Calu3 (cell line): ENCODE results near the gene STXBP5L. TPM values are rescaled to one million over a fixed set of nuclear protein-coding genes. Genes with fewer than 3 reads are reported as not detected.
"Not testable (repeated sequence)": the region's sequence is repeated elsewhere in the genome, so short reads cannot be mapped to it uniquely, and the experiment has no call there.

Experiments
- BruUV-seq: library from RNA; stranded (reverse); fragments of 400-500 nt; replicated peaks from 2 replicates; lab custom pipeline; 2021; lab: Mats Ljungman, UMichigan
- CTCF ChIA-PET: fragments of 300-600 bp; sonication (Branson Sonifier 250); formaldehyde crosslinking; loops from one replicate; lab custom pipeline; 2022; ENCODE audit warnings: antibody characterized with exemption; lab: Charles Lee
- DNase-seq: peaks from one replicate; pipeline ENCODE4 v3.0.0; 2022
- H3K27ac Mint-ChIP-seq: one replicate; pipeline ENCODE4 v1.8.0; 2022; ENCODE audit warnings: mixed read lengths; ENCODE audit not compliant: unreplicated experiment
- H3K27me3 Mint-ChIP-seq: one replicate; pipeline ENCODE4 v1.8.0; 2022; ENCODE audit warnings: mixed read lengths; ENCODE audit not compliant: unreplicated experiment
- H3K36me3 Mint-ChIP-seq: one replicate; pipeline ENCODE4 v1.8.0; 2022; ENCODE audit warnings: mild to moderate bottlenecking, moderate library complexity, mixed read lengths; ENCODE audit not compliant: insufficient read depth, unreplicated experiment
- H3K4me1 Mint-ChIP-seq: one replicate; pipeline ENCODE4 v1.8.0; 2022; ENCODE audit warnings: mild to moderate bottlenecking, low read depth, mixed read lengths; ENCODE audit not compliant: unreplicated experiment
- H3K4me3 Mint-ChIP-seq: one replicate; pipeline ENCODE4 v1.8.0; 2022; ENCODE audit warnings: mild to moderate bottlenecking, low read depth, moderate library complexity, mixed read lengths; ENCODE audit not compliant: unreplicated experiment
- H3K9me3 Mint-ChIP-seq: one replicate; pipeline ENCODE4 v1.8.0; 2022; ENCODE audit warnings: low read depth, mixed read lengths; ENCODE audit not compliant: unreplicated experiment
- intact Hi-C: fragments of 100-400 bp; cut with micrococcal nuclease; formaldehyde crosslinking; loops from one replicate; pipeline ENCODE4 v1.10.0; 2022; ENCODE audit not compliant: unreplicated experiment
- total RNA-seq: library from RNA; stranded (reverse); gene quantifications from 2 replicates; pipeline ENCODE4 v1.2.3, GENCODE V29; 2022
- TF ChIP-seq, protein P1 (sequence below): fragments of 200-600 bp; IDR thresholded peaks from one replicate; pipeline ENCODE4 v1.8.0; 2022; ENCODE audit warnings: antibody characterized with exemption; ENCODE audit not compliant: unreplicated experiment

STXBP5L gene
- total RNA-seq, 1 experiment from 2014 or later = not detected

DNA sequence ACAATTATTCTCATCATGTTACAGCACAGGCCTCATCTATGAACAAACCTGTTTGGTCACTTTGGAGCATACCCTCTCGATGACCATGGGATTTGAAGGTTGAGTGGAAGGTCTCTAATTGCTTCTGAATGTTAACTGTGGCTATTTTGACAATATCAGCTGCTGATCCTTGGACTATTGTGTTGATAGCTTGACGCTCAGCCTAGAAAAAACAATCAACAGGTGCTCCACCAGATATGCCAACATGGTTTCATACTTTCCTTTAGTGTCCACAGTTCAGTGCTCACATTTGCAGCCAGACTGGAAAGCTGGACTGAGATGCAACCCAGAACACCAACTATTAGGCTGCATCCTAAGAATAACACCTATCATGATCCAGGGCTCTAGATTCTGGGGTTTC lies 528.1 kb downstream of the STXBP5L start:
- H3K27me3 Mint-ChIP-seq = no peaks in the 10 kb centered on the region
- no peaks in the 10 kb centered on the region for H3K36me3 Mint-ChIP-seq
- CTCF ChIA-PET = no interaction called here
- H3K4me1 Mint-ChIP-seq = no peaks in the 10 kb centered on the region
- no peak for DNase-seq
- no TSS peak for BruUV-seq
- intact Hi-C loops = no loop called here
- no peaks in the 10 kb centered on the region for H3K9me3 Mint-ChIP-seq
- H3K27ac Mint-ChIP-seq = no peak overlapping the region
- TF ChIP-seq, protein P1, sequence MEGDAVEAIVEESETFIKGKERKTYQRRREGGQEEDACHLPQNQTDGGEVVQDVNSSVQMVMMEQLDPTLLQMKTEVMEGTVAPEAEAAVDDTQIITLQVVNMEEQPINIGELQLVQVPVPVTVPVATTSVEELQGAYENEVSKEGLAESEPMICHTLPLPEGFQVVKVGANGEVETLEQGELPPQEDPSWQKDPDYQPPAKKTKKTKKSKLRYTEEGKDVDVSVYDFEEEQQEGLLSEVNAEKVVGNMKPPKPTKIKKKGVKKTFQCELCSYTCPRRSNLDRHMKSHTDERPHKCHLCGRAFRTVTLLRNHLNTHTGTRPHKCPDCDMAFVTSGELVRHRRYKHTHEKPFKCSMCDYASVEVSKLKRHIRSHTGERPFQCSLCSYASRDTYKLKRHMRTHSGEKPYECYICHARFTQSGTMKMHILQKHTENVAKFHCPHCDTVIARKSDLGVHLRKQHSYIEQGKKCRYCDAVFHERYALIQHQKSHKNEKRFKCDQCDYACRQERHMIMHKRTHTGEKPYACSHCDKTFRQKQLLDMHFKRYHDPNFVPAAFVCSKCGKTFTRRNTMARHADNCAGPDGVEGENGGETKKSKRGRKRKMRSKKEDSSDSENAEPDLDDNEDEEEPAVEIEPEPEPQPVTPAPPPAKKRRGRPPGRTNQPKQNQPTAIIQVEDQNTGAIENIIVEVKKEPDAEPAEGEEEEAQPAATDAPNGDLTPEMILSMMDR = no peak
- no peak overlapping the region for H3K4me3 Mint-ChIP-seq

DNA sequence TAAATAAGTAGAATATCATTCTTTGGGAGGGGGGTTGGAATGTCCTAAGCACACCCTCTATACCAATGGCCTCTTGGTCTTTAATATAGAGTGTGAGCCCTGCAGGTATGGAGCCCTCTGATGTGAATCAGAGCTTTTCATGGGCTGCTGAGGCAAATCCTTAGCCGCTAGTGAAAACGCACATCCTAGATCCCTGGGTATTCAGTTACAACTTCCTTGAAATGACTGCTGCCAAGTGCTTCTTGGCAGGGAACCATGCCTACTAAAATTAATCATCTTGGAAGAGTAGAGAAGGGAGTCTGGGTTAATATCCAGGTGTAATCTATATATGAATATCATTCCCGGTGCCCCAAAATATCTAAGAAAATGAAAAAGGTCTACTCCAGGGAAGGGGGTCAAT lies 528.6 kb downstream of the STXBP5L start:
- TF ChIP-seq, protein P1 = no peak
- no TSS peak for BruUV-seq
- no peaks in the 10 kb centered on the region for H3K27me3 Mint-ChIP-seq
- H3K4me1 Mint-ChIP-seq = no peaks in the 10 kb centered on the region
- intact Hi-C loops = no loop called here
- no peaks in the 10 kb centered on the region for H3K9me3 Mint-ChIP-seq
- no peak overlapping the region for H3K27ac Mint-ChIP-seq
- no peaks in the 10 kb centered on the region for H3K36me3 Mint-ChIP-seq
- H3K4me3 Mint-ChIP-seq = no peak overlapping the region
- no peak for DNase-seq
- CTCF ChIA-PET = no interaction called here

DNA sequence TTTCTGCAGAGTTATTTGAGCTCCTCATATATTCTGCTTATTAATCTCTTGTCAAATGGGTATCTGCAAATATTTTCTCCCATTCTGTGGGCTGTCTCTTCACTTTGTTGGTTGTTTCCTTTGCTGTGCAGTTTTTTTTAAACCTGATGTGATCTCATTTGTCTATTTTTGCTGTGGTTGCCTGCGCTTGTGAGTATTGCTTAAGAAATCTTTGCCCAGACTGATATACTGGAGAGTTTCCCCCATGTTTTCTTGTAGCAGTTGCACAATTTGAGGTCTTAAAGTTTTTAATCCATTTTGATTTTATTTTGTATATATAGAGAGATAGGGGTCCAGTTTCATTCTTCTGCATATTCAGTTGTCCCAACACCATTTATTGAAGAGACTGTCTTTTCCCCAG lies 535.5 kb downstream of the STXBP5L start:
- no peaks in the 10 kb centered on the region for H3K9me3 Mint-ChIP-seq
- no peaks in the 10 kb centered on the region for H3K4me1 Mint-ChIP-seq
- no peaks in the 10 kb centered on the region for H3K36me3 Mint-ChIP-seq
- no peak overlapping the region for H3K4me3 Mint-ChIP-seq
- no peak for DNase-seq
- CTCF ChIA-PET = no interaction called here
- H3K27ac Mint-ChIP-seq = no peak overlapping the region
- H3K27me3 Mint-ChIP-seq = no peaks in the 10 kb centered on the region
- BruUV-seq = no TSS peak
- TF ChIP-seq, protein P1 = no peak
- intact Hi-C loops = no loop called here

DNA sequence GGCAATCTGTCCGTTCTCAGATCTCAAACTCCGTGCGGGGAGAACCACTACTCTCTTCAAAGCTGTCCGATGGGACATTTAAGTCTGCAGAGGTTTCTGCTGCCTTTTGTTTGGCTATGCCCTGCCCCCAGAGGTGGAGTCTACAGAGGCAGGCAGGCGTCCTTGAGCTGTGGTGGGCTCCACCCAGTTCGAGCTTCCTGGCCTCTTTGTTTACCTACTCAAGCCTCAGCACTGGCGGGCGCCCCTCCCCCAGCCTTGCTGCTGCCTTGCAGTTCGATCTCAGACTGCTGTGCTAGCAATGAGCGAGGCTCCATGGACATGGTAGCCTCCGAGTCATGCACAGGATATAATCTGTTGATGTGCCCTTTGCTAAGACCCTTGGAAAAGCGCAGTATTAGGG lies 543.7 kb downstream of the STXBP5L start:
- BruUV-seq, H3K36me3 Mint-ChIP-seq, H3K27ac Mint-ChIP-seq, H3K4me1 Mint-ChIP-seq, H3K27me3 Mint-ChIP-seq, DNase-seq, H3K9me3 Mint-ChIP-seq, CTCF ChIA-PET, intact Hi-C loops, H3K4me3 Mint-ChIP-seq: not testable (repeated sequence)

DNA sequence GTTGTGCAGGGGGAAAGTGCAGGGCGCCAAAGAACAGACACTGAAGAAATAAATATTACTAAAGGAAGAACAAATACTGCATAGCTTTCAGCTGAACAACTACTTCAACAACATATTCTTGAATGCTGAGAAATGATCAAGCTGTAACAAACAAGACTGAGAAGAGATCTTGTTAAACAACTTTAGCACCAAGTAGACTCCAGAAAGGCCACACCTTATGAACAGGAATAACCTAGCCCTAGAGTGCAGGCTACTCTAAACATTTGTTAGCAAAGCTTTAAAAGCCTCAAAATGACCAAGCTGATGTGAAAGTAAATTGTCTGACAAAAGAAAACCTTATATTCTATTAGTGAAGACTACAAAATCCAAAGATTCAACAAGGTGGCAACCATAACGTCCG lies 554.6 kb downstream of the STXBP5L start:
- no peaks in the 10 kb centered on the region for H3K9me3 Mint-ChIP-seq
- no peak overlapping the region for H3K4me3 Mint-ChIP-seq
- H3K4me1 Mint-ChIP-seq = no peaks in the 10 kb centered on the region
- TF ChIP-seq, protein P1 = no peak
- no peak for DNase-seq
- no peaks in the 10 kb centered on the region for H3K27me3 Mint-ChIP-seq
- H3K27ac Mint-ChIP-seq = no peak overlapping the region
- peaks cover 4% of the 10 kb centered on the region for H3K36me3 Mint-ChIP-seq
- CTCF ChIA-PET = no interaction called here
- intact Hi-C loops = no loop called here
- no TSS peak for BruUV-seq
